Stimulated activated CD4-positive, alpha-beta T cell treated with anti-CD3 and anti-CD28 coated beads, Interleukin-2, amount 100 ng/mL, for 48 hours (primary cell): ENCODE data around the gene POC1B.

Experiments
- DNase-seq, 2 donors: peaks; one replicate each; pipeline ENCODE4 v3.0.0-alpha.2; 2020

The POC1B gene

DNA sequence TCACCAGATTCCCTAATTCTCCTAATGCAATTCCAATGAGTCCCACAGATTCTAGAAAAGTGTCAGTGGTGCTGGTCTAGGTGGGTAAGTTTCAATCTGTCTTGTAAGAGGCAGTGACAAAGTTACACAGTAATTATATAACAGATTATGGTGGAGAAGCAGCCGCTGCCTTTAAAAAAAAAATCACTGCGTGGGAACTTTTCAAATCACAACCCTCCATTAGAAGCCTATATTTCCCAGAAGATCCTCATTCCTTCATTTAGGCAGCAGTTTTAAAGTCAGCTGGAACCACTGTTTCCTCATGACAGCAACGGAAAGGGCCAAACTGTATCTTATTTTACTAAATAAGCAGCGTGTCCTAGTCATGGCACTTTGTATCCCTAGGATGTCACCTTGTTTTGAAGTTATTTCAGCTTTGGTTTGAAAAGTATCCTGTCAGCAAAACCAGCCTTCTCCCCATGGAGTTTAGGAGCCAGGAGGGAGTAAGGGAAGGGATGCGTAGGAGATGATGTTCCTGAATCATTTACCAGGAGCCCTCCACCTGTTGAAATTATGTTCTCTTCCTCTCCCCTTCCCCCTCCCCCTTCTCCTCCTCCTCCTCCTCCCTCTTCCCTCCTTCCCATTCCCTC, 145.9 kb downstream of the POC1B start:
- DNase-seq, result no peak

DNA sequence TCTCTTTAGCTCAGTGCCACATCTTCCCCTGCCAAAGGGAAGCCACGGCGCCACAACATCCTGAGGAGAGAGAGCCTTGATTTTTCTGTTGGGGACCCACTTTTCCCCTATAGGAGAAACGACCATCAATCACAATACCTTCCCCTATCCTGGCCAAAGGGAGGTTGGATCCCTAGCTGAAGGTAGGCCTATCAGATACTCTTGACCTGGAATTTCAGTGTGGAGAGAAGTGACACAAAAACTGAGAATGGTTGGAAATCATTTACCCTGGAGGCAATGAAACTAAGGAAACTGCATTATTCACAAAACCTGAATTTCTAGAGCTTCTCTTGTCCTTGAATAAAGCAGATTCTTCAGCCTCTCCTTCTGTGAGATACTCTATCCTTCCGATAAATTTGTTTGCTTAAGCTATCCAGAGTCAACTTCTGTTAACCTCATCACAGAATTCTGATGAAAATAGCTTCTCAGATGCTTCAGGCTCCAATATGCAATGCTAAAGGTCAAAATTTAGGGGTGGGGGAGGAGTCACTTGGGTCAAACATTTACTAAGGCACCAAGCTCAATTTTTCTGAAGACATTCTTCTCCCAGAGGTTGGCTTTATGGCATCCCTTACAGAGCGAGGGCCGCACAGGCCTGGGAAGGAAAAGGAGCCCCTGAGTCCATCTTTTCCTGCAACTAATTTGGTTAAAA, 146.6 kb downstream of the POC1B start:
- no peak for DNase-seq

DNA sequence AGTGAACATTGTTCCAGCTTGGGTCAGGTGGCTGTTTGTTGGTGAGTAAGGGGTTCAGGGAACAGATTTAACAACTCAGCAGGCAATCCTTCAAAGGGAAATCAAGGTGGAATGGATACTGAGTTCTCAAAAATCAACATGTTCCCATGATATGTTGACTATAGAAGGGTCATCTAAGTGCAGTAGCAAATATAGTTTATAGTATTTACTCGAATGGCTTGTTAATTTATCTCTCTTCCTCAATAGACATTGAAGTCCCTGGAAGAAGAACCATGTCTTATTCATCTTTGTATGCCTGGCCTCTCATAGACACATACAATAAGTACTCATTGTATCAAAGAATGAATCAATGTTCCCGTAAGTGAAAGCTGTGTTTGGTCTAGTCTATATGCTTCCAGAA, 149.0 kb downstream of the POC1B start:
- DNase-seq, result no peak

DNA sequence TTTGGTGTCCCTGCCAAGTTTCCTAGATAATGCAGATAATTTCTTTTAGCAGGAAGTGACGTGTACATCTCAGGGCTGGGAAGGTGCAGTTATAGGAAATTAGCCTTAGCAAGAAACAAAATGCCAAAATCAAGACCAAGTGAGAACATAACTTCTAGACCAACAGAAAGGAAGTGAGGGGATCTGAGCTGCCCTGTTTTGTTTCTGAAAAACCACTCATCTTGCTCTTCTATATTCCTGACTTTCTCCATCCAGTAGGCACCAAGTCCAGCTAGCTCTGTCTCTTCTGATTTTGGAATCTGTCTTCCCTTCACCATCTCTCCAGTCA, 149.7 kb downstream of the POC1B start:
- no peak for DNase-seq

DNA sequence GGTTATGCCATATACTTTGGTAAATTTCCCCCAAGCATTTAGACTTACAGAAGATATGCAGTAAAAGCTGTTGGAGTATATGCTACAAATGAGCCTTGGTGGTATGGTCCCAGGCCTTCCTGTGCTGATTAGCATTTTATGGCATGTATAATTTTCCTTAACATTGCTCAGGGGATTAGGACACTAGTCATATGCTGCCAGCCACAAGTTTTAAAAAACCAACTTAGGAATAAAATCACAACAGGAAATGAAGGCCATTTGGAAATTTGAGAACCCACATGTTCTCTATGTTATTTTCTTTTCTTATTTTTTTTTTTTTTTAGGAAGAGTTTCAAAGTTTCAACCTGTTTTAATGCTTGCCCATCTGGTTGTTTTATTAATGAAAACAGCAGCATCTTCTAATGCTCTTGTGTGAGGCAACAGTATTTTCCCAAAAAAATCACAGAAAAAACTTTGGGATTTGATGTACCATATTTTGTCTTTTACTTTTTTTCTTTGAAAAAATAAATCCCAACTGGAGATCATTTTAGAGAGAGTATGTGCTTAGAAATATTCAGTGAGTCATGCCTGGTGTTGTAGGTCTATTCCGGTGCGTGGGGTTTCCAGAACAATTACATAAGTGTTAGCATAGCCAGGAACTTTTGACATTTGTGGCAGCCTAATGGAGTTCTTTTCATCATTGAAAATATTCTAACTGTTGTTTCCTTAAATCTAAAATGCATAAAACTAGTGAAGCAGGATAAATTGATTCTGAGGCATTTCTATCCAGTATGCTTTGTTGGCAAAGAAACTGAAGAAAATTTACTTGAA, 151.9 kb downstream of the POC1B start:
- no peak for DNase-seq

DNA sequence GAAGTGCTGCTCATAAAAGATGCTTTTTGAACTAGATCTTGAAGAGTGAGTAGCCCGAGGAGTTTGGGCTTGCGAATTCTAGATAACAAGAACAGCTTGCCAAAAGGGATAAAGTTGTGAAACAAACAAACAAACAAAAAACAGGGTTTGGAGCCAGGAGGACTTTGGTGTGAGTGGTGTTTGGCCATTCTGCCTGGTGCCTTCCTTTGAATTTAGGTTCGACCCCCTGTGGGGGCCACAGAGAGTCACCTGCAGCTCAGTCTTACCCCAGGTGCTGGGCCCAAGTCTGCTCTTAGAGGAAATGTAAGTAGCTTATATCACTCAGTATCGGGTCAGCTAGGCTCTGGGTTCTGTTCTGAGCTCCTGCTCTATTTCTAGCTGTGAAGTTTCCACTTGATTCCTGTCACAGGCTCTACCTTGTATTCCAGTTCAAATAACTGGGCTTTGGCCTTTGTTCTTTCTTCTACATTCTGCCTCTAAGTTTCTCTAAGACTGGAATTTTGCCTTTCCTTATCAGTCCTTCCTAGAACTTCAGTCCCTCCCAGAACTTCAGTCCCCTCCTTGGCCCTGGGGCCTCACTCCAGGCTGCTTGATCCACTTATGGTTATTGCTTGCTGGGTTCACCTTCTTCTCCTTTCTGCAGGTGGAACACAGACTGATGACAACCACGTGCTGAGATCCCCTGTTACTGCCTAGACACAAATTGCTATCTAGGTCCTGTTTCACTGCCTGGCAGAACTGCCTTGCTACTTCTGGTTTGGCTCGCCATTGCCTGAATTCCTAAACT, 153.1 kb downstream of the POC1B start:
- no peak for DNase-seq

DNA sequence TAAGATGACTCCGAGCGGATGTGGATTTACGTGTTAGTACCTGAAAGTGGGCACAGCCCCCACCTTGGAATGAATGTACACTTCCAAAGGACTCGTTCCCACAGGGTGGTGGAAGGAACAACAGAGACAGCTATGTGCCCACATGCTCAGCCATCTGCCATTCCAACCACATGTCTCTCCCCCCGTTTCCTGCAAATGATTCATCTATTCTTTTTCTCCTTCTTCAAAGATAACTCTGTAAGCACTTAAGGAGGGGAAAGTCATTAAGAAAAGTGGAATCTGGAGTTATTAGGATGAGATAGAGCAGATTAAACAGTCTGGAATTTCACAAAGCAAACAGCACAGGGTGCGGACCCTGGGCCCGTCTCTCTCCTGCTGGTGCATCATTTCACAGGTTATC, 155.0 kb downstream of the POC1B start:
- no peak for DNase-seq

DNA sequence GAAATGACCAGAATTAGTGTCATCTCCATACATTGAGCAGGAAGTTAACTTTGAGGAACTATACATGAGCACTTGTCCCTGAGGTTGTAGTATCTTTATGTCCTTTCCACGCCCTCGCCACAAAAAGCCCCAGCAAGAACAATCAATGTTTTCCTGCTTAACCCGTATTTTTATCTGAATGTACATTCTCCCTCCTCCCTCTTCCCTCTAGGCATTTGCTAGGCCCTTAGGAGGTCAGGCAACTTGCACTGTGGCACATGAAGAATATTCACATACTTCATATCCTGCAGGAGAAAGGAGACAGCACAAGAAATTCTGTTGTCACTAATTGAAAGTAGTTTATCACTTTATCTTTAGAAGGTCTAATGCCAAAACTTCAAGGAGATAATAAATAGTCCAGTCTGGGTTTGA, 155.4 kb downstream of the POC1B start:
- no peak for DNase-seq
